ENCODE results near the gene ST6GALNAC3. TPM values are rescaled to one million over a fixed set of nuclear protein-coding genes. Genes with fewer than 3 reads are reported as not detected.

Gene ST6GALNAC3
- polyA plus RNA-seq, 2 donors, result 0.27 to 0.29 TPM

DNA sequence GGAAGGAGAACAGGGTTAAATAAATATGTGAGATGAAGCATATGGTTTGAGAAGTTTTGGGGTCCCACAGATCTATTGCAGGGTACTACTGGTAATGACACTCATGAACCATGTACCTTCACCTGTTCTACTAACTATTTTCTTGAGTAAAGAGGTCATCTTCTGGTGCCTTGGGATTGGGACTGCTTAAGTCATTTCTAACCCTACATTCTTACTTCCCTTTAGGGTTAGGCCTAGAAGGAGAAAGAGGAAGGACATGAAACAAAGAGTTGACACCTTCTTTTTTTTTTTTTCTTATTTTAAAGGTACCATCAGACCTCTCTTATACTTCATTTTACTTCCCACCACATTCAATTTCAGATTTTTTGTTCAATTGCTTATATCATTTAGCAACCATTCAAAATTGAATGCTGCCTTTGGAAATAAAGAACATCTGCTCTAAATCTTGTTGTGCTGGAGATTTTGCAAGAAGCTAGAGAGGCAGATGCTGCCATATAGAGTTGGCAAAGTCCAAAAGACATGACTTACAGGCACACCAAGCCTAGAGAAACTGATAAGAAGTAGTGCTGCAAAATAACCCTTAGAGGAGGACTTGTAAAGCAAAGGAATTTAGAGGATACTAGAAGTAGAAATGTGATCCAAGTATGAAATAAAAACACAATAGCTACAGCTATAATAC is 418.3 kb downstream of the ST6GALNAC3 start:
- H3K9me3 ChIP-seq (ENCODE audit: control insufficient read depth in 2 of 2, insufficient read depth in 1 of 2, low read depth in 1 of 2, low read length in 1 of 2), result peaks cover 0 to 3% of the 10 kb centered on the region in 2 donors
- H3K27me3 ChIP-seq (ENCODE audit: control insufficient read depth in 1 of 2, insufficient read depth in 2 of 2, low read length in 2 of 2), result no peaks in the 10 kb centered on the region
- H3K4me3 ChIP-seq (ENCODE audit: low read depth in 1 of 2, low read length in 2 of 2), result no peak overlapping the region
- no peaks in the 10 kb centered on the region for H3K36me3 ChIP-seq (ENCODE audit: control insufficient read depth in 2 of 2, insufficient read depth in 2 of 2, low read length in 1 of 2)
- no peaks in the 10 kb centered on the region for H3K4me1 ChIP-seq (ENCODE audit: control insufficient read depth in 2 of 2, insufficient read depth in 2 of 2, low read length in 1 of 2)
- no peak overlapping the region for H3K27ac ChIP-seq (ENCODE audit: low read depth in 2 of 2, low read length in 1 of 2)

DNA sequence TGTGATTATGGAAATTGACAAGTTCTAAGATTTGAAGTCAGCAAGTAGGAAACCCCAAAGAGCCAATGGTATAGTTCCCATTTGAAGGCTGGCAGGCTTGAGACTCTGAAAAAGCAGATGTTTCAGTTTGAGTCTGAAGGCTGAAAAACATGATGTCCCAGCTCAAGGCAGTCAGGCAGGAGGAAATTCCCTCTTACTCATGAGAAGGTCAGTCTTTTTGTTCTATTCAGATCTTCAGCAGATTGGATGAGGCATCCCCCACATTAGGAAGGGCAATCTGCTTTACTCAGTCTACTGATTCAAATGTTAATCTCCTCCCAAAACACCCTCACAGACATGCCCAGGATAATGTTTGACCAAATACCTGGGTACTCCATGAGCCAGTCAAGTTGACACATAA is 420.3 kb downstream of the ST6GALNAC3 start:
- Histone ChIP-seq H3K36me3 (ENCODE audit: control insufficient read depth in 2 of 2, insufficient read depth in 2 of 2, low read length in 1 of 2) (no peaks in the 10 kb centered on the region), H3K27me3 (ENCODE audit: control insufficient read depth in 1 of 2, insufficient read depth in 2 of 2, low read length in 2 of 2) (no peaks in the 10 kb centered on the region), H3K4me3 (ENCODE audit: low read depth in 1 of 2, low read length in 2 of 2) (no peak overlapping the region), H3K27ac (ENCODE audit: low read depth in 2 of 2, low read length in 1 of 2) (no peak overlapping the region), H3K4me1 (ENCODE audit: control insufficient read depth in 2 of 2, insufficient read depth in 2 of 2, low read length in 1 of 2) (no peaks in the 10 kb centered on the region), H3K9me3 (ENCODE audit: control insufficient read depth in 2 of 2, insufficient read depth in 1 of 2, low read depth in 1 of 2, low read length in 1 of 2) (peaks cover 0 to 3% of the 10 kb centered on the region in 2 donors)

DNA sequence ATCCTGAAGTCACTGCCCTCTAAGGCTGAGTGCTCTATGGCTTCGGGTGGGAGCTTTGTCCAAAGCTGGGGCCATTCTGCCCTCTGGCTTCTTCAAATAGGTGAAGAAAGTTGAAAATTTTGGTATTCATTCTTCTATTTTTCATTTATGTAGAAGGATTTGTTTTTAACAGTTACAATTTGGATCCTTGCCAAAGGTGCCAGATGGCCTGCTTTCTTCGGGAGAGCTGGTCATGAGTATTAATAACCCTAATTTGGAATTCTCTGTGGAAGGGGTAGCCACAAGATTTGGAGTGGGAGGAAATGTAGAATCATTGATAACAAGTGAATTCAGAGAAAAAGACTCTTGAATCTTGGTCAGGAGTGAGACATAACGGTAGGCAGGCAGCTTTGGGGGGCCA is 422.3 kb downstream of the ST6GALNAC3 start:
- H3K36me3 ChIP-seq (ENCODE audit: control insufficient read depth in 2 of 2, insufficient read depth in 2 of 2, low read length in 1 of 2), result no peaks in the 10 kb centered on the region
- H3K9me3 ChIP-seq (ENCODE audit: control insufficient read depth in 2 of 2, insufficient read depth in 1 of 2, low read depth in 1 of 2, low read length in 1 of 2), result peaks cover 0 to 3% of the 10 kb centered on the region in 2 donors
- no peak overlapping the region for H3K4me3 ChIP-seq (ENCODE audit: low read depth in 1 of 2, low read length in 2 of 2)
- 51 to 61% methylated on average over 3 of the region's 3 CpGs for WGBS, 2 donors
- no peak overlapping the region for H3K27ac ChIP-seq (ENCODE audit: low read depth in 2 of 2, low read length in 1 of 2)
- no peaks in the 10 kb centered on the region for H3K27me3 ChIP-seq (ENCODE audit: control insufficient read depth in 1 of 2, insufficient read depth in 2 of 2, low read length in 2 of 2)
- H3K4me1 ChIP-seq (ENCODE audit: control insufficient read depth in 2 of 2, insufficient read depth in 2 of 2, low read length in 1 of 2), result no peaks in the 10 kb centered on the region

DNA sequence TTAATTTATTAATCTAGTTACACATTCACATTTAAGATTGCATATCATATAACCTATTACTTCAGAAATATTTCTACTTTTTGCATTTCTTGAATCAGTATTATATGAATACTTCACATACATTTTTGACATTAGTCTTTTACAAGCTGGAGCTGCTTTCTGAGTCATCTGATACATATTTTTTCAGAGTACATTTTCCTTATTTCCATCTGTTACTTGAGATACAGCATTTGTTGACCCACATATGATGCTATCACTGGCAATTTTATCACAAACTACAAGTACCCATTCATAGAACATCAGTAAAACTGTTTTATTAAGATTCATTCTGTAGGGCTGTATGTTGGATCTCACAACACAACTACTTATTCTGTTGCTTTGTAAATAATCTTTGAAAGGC is 425.6 kb downstream of the ST6GALNAC3 start:
- H3K4me3 ChIP-seq (ENCODE audit: low read depth in 1 of 2, low read length in 2 of 2), result no peak overlapping the region
- H3K9me3 ChIP-seq (ENCODE audit: control insufficient read depth in 2 of 2, insufficient read depth in 1 of 2, low read depth in 1 of 2, low read length in 1 of 2), result peaks cover 0 to 3% of the 10 kb centered on the region in 2 donors
- H3K36me3 ChIP-seq (ENCODE audit: control insufficient read depth in 2 of 2, insufficient read depth in 2 of 2, low read length in 1 of 2), result no peaks in the 10 kb centered on the region
- no peaks in the 10 kb centered on the region for H3K4me1 ChIP-seq (ENCODE audit: control insufficient read depth in 2 of 2, insufficient read depth in 2 of 2, low read length in 1 of 2)
- no peaks in the 10 kb centered on the region for H3K27me3 ChIP-seq (ENCODE audit: control insufficient read depth in 1 of 2, insufficient read depth in 2 of 2, low read length in 2 of 2)
- H3K27ac ChIP-seq (ENCODE audit: low read depth in 2 of 2, low read length in 1 of 2), result no peak overlapping the region

DNA sequence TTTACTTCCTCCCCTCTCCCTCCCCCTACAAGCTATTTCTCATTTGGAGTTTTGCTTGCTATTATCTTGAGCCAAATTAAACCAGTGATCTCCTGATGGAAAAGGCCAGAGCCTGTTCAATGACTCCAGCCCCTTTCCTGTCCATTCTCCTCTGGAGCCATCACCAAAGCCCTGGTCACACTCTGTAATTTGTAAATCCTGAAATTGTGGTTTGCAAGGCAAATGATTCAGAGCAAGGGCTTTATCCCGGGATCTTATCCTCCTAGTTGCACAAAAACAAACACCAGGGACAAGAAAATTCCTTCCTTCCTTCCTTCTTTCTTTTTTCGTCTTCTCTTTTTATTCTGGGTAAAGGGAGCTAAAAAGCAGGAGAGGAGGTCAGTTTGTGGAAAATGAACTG is 426.6 kb downstream of the ST6GALNAC3 start:
- no peaks in the 10 kb centered on the region for H3K27me3 ChIP-seq (ENCODE audit: control insufficient read depth in 1 of 2, insufficient read depth in 2 of 2, low read length in 2 of 2)
- WGBS, 2 donors, result 43 to 47% methylated on average over 2 of the region's 2 CpGs
- no peak overlapping the region for H3K27ac ChIP-seq (ENCODE audit: low read depth in 2 of 2, low read length in 1 of 2)
- peaks cover 0 to 3% of the 10 kb centered on the region in 2 donors for H3K9me3 ChIP-seq (ENCODE audit: control insufficient read depth in 2 of 2, insufficient read depth in 1 of 2, low read depth in 1 of 2, low read length in 1 of 2)
- no peaks in the 10 kb centered on the region for H3K4me1 ChIP-seq (ENCODE audit: control insufficient read depth in 2 of 2, insufficient read depth in 2 of 2, low read length in 1 of 2)
- H3K36me3 ChIP-seq (ENCODE audit: control insufficient read depth in 2 of 2, insufficient read depth in 2 of 2, low read length in 1 of 2), result no peaks in the 10 kb centered on the region
- H3K4me3 ChIP-seq (ENCODE audit: low read depth in 1 of 2, low read length in 2 of 2), result no peak overlapping the region

DNA sequence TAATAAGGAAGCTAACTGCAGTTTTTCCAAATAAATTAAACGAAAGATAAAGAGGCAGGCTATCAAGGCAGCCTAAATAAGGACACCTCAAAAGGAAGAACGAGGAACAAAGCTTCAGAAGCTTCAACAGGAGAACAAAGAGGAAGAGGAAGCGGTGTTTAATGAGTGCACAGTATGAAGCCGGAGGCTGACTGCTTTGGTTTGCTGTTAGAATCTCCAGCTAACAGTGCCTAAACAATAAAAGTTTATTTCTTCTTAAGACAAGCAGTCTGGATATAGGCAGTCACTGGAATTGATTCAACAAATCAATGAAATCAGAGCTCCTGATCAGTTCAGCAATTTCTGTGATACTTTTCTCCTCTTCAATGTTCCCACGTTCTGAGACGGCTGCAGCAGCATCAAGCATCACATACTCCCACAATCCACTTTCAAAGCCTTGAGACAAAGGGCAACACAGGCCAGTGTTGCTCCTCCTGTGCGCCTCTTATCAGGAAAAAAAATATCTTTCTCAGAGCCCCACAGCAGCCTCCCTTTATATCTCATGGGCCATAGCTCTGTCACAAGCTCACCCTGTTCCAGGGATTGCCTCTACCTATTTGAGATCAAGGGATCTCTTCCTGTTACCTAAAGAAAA is 427.2 kb downstream of the ST6GALNAC3 start:
- Histone ChIP-seq H3K4me3 (ENCODE audit: low read depth in 1 of 2, low read length in 2 of 2) (no peak overlapping the region), H3K9me3 (ENCODE audit: control insufficient read depth in 2 of 2, insufficient read depth in 1 of 2, low read depth in 1 of 2, low read length in 1 of 2) (peaks cover 0 to 3% of the 10 kb centered on the region in 2 donors), H3K27me3 (ENCODE audit: control insufficient read depth in 1 of 2, insufficient read depth in 2 of 2, low read length in 2 of 2) (no peaks in the 10 kb centered on the region), H3K27ac (ENCODE audit: low read depth in 2 of 2, low read length in 1 of 2) (no peak overlapping the region), H3K36me3 (ENCODE audit: control insufficient read depth in 2 of 2, insufficient read depth in 2 of 2, low read length in 1 of 2) (no peaks in the 10 kb centered on the region), H3K4me1 (ENCODE audit: control insufficient read depth in 2 of 2, insufficient read depth in 2 of 2, low read length in 1 of 2) (no peaks in the 10 kb centered on the region)
- WGBS, 2 donors, result 68% methylated on average over 7 of the region's 7 CpGs

DNA sequence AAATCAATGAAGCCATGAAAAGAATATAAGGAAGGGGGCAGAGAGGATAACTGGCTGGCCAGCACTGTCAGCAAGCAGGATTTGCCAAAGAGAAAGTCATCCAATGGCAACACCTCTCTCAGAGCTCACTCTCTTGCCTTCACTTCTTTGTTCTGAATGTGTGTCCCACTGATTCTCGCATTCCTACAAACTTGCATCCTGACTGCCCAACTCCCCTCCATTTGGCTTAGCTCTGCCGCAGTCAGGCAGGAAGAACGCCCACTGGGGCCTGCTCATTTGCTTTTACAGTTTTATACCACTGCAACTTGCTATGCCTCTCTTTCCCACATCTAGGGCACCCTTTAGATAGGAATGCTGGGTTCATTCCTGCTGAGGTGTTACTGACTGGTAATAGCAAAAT is 428.6 kb downstream of the ST6GALNAC3 start:
- Histone ChIP-seq H3K4me3 (ENCODE audit: low read depth in 1 of 2, low read length in 2 of 2) (no peak overlapping the region), H3K27me3 (ENCODE audit: control insufficient read depth in 1 of 2, insufficient read depth in 2 of 2, low read length in 2 of 2) (no peaks in the 10 kb centered on the region), H3K9me3 (ENCODE audit: control insufficient read depth in 2 of 2, insufficient read depth in 1 of 2, low read depth in 1 of 2, low read length in 1 of 2) (no peaks in the 10 kb centered on the region), H3K4me1 (ENCODE audit: control insufficient read depth in 2 of 2, insufficient read depth in 2 of 2, low read length in 1 of 2) (no peaks in the 10 kb centered on the region), H3K36me3 (ENCODE audit: control insufficient read depth in 2 of 2, insufficient read depth in 2 of 2, low read length in 1 of 2) (no peaks in the 10 kb centered on the region), H3K27ac (ENCODE audit: low read depth in 2 of 2, low read length in 1 of 2) (no peak overlapping the region)
- 89 to 92% methylated on average over 3 of the region's 3 CpGs for WGBS, 2 donors

DNA sequence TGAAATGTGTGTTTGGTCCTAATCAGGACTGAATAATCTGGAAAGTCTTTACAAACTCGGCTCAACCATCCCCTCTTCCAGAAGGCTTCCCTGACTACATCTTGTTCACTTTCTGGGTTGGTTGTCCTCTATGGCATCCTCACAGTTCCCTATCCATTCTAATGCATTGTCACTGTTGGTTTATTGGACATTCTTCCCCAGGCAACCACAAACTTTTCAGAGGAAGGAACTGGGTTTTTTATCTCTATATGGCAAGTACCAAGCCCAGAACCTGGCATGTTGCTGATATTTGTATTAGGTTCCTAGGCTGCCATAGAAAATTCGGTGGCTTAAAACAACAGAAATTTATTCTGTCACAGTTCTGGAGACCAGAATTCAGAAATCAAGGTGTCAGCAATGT is 429.2 kb downstream of the ST6GALNAC3 start:
- Histone ChIP-seq H3K27me3 (ENCODE audit: control insufficient read depth in 1 of 2, insufficient read depth in 2 of 2, low read length in 2 of 2) (no peaks in the 10 kb centered on the region), H3K9me3 (ENCODE audit: control insufficient read depth in 2 of 2, insufficient read depth in 1 of 2, low read depth in 1 of 2, low read length in 1 of 2) (no peaks in the 10 kb centered on the region), H3K4me3 (ENCODE audit: low read depth in 1 of 2, low read length in 2 of 2) (no peak overlapping the region), H3K27ac (ENCODE audit: low read depth in 2 of 2, low read length in 1 of 2) (no peak overlapping the region), H3K4me1 (ENCODE audit: control insufficient read depth in 2 of 2, insufficient read depth in 2 of 2, low read length in 1 of 2) (no peaks in the 10 kb centered on the region), H3K36me3 (ENCODE audit: control insufficient read depth in 2 of 2, insufficient read depth in 2 of 2, low read length in 1 of 2) (no peaks in the 10 kb centered on the region)
- 66 to 69% methylated on average over 2 of the region's 2 CpGs for whole genome bisulfite sequencing, 2 donors

DNA sequence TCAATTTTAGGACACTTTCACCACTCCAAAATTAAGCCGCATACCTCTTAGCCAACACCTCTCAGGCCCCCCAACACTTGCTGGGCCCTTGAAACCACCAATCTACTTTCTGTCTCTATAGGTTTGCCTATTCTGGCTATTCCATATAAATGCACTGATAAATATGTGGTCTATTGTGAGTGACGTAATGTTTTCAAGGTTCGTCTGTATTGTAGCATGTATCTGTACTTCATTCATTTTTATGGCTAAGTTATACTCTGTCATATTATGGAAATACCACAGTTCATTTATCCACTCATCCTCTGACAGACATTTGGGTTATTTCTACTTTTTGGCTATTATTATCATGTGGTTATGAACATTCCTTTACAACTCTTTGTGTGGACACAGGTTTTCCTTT is 432.8 kb downstream of the ST6GALNAC3 start:
- Histone ChIP-seq H3K27ac (ENCODE audit: low read depth in 2 of 2, low read length in 1 of 2) (no peak overlapping the region), H3K27me3 (ENCODE audit: control insufficient read depth in 1 of 2, insufficient read depth in 2 of 2, low read length in 2 of 2) (no peaks in the 10 kb centered on the region), H3K36me3 (ENCODE audit: control insufficient read depth in 2 of 2, insufficient read depth in 2 of 2, low read length in 1 of 2) (no peaks in the 10 kb centered on the region), H3K4me1 (ENCODE audit: control insufficient read depth in 2 of 2, insufficient read depth in 2 of 2, low read length in 1 of 2) (no peaks in the 10 kb centered on the region), H3K4me3 (ENCODE audit: low read depth in 1 of 2, low read length in 2 of 2) (no peak overlapping the region), H3K9me3 (ENCODE audit: control insufficient read depth in 2 of 2, insufficient read depth in 1 of 2, low read depth in 1 of 2, low read length in 1 of 2) (no peaks in the 10 kb centered on the region)
- WGBS, 2 donors, result 93% methylated on average over 3 of the region's 3 CpGs

DNA sequence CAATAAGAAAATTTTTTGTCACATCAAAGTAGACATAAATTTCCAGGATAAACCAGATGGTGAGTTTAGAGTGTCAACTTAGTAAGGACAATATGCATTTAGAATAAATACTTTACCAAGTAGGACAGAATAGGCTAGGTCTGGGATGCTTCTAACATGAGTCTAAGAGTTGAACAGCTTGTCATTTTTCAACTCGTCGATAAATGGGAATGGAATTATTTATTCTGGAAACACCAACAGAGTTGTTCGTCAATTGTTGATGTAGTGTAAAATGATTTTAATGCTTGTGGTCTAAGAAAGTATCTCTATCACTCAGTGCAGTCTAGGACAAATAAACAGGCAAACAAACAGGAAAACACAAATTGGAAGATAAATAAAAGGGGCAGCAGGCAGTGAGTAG is 434.3 kb downstream of the ST6GALNAC3 start:
- Histone ChIP-seq H3K4me3 (ENCODE audit: low read depth in 1 of 2, low read length in 2 of 2) (no peak overlapping the region), H3K4me1 (ENCODE audit: control insufficient read depth in 2 of 2, insufficient read depth in 2 of 2, low read length in 1 of 2) (no peaks in the 10 kb centered on the region), H3K27ac (ENCODE audit: low read depth in 2 of 2, low read length in 1 of 2) (no peak overlapping the region), H3K36me3 (ENCODE audit: control insufficient read depth in 2 of 2, insufficient read depth in 2 of 2, low read length in 1 of 2) (no peaks in the 10 kb centered on the region), H3K27me3 (ENCODE audit: control insufficient read depth in 1 of 2, insufficient read depth in 2 of 2, low read length in 2 of 2) (no peaks in the 10 kb centered on the region), H3K9me3 (ENCODE audit: control insufficient read depth in 2 of 2, insufficient read depth in 1 of 2, low read depth in 1 of 2, low read length in 1 of 2) (no peaks in the 10 kb centered on the region)
- 76 to 81% methylated on average over 3 of the region's 3 CpGs for WGBS, 2 donors

Measured in esophagus (tissue), 2 donors.